Measurements from ENCODE around the gene MAT1A. TPM values are rescaled to one million over a fixed set of nuclear protein-coding genes. Genes with fewer than 3 reads are reported as not detected.

The MAT1A gene
- total RNA-seq, result not detected

DNA sequence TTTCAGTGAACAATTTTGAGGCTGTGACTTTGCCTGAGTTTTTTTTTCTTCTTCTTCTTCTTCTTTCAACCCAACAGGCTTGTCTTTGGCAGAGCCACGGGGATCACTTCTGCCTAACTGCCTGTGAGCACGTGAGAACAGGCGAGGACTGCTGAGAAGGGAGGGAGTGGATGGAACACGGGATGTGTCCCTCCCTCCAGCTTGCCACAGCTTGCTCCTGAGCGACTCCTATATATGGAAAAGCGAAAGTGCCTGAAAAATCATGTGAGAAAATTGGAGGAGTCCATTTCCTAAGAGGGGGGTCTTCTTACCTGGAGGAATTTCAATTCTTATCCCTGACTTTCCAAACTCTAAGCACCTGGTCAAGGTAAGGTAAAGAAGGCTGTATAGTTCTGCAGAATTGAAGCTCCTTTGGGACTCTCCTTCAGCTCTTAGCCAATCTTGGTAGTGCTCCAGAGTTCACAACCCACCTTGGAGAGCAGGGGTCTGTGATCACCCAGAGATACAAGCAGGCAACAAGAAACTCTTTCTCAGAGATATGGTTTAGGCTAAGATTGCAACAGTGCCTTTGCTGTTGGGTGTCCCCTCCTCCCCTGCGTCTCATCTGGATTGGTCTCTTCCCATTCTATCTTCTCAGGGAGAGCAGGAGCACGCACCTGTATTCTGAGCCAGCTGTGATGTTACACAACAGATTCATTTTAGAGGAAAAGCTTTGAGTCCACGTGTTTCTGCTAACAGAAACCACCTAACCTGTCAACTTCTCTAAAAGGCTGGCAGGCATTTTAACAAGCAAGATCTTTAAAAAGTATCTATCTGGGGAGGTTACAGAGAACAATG is at the start of gene MAT1A:
Gene MAT1A (minus strand): TSS at position 208 of the 837 bp plus-strand sequence. CDS start 235 bp downstream, outside the sequence.
- no peak within 1 kb of the TSS for H3K4me3 Mint-ChIP-seq
- no peaks in the 10 kb centered on the region for H3K9me3 Mint-ChIP-seq
- peaks cover 30% of the 10 kb centered on the region for H3K27me3 Mint-ChIP-seq (ENCODE audit: low read depth)
- H3K27ac Mint-ChIP-seq, result no peak within 1 kb of the TSS
- no peaks in the 10 kb centered on the region for H3K36me3 Mint-ChIP-seq (ENCODE audit: insufficient read depth in 2 of 2)
- no peaks in the 10 kb centered on the region for H3K4me1 Mint-ChIP-seq (ENCODE audit: low read depth)
- DNase-seq, result no peak
- no peak for ATAC-seq (replicated peaks in 1 of 2)

DNA sequence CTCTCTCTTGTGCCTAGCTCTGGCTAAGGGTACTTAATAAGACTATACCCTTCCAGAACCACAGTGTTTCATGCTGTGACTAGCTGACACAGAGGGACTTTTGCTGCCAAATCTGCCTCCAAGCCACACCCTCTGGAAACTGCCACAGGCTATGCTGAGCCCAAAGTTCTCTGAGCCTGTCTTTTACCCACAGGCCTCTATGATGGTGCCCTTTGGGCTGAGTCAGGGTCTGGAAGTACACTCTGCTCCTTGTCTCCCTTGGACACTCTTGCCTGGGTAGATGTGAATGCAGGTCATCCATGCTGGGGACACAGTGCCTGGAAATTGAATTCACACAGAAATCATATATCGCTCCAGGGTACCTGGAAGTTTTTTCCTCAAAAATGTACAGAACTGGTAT is 44.5 kb upstream of the MAT1A start:
- H3K4me3 Mint-ChIP-seq, result no peak overlapping the region
- peaks cover 12% of the 10 kb centered on the region for H3K27me3 Mint-ChIP-seq (ENCODE audit: low read depth)

DNA sequence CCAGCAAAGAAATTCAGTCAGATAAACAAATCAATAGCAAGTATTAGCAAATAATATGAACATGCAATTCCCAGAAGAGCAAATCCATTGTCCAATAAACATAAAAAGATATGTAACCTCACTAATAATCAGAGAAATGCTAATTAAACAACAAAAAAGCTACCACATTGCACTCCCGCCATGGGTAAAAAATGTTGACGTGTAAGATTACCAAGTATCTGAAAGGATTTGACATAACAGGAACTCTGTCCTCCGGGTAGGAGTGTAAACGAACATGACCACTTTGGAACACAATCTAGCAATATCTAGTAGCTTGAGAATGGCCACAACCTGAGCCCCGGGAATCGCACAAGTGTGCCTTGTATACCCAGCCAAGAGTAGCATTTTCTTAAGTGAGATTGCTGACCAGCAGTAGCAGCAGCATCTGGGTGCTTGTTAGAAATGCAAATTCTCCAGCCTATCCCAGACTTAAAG is 35.5 kb upstream of the MAT1A start:
- H3K36me3 Mint-ChIP-seq (ENCODE audit: insufficient read depth in 2 of 2), result no peaks in the 10 kb centered on the region
- H3K27me3 Mint-ChIP-seq (ENCODE audit: low read depth), result peaks cover 3% of the 10 kb centered on the region
- no peaks in the 10 kb centered on the region for H3K4me1 Mint-ChIP-seq (ENCODE audit: low read depth)
- no peak overlapping the region for H3K4me3 Mint-ChIP-seq
- H3K27ac Mint-ChIP-seq, result no peak overlapping the region
- H3K9me3 Mint-ChIP-seq, result no peaks in the 10 kb centered on the region
- ATAC-seq (replicated peaks in 1 of 2) (no peak), DNase-seq (no peak)

More for the DNA sequence above, 44.5 kb upstream of the MAT1A start:
- Mint-ChIP-seq H3K9me3 (no peaks in the 10 kb centered on the region), H3K4me1 (ENCODE audit: low read depth) (no peaks in the 10 kb centered on the region), H3K36me3 (ENCODE audit: insufficient read depth in 2 of 2) (no peaks in the 10 kb centered on the region), H3K27ac (no peak overlapping the region)
- DNase-seq (no peak), ATAC-seq (replicated peaks in 1 of 2) (no peak)

DNA sequence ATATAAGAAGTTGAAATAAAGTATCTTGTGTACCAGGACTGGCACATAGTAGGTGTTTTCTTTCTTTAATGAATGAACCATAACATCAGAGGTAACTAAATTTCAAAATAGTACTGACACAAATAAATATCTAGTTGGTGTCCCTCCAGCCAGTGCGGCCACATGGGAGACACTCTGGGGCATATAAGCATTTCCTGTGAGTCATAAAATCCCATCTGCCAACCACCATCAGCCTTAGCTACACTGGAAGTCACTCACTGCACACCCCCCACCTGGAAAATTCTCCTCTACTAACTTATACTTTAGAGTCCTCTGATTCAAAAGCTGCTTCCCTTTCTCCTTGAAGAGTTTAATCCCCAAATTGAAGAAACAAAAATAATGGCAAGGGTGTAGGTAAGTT is 34.6 kb upstream of the MAT1A start:
- H3K4me1 Mint-ChIP-seq (ENCODE audit: low read depth), result no peaks in the 10 kb centered on the region
- H3K27ac Mint-ChIP-seq, result no peak overlapping the region
- no peak overlapping the region for H3K4me3 Mint-ChIP-seq
- DNase-seq, result no peak
- no peak for ATAC-seq (replicated peaks in 1 of 2)
- H3K27me3 Mint-ChIP-seq (ENCODE audit: low read depth), result peaks cover 8% of the 10 kb centered on the region
- no peaks in the 10 kb centered on the region for H3K36me3 Mint-ChIP-seq (ENCODE audit: insufficient read depth in 2 of 2)
- no peaks in the 10 kb centered on the region for H3K9me3 Mint-ChIP-seq

DNA sequence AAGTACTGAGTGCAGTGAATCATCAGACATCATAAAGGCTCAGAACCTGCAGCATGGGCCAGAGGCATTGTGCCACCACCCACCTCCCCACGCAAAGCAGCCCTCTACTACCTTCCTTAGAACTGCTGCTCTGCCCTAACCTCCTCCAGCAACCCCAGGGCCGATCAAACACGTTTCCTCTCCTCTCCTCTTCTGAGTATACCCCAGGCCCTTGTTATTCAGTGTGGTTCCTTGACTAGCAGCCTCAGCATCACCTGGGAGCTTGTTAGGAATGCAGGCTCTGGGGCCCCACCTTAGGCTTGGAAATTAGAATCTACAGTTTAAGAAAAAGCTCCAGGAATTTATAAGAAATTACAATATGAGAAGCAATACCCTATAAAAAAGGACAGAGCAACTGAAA is 33.9 kb upstream of the MAT1A start:
- H3K27ac Mint-ChIP-seq, result no peak overlapping the region
- DNase-seq, result no peak
- H3K36me3 Mint-ChIP-seq (ENCODE audit: insufficient read depth in 2 of 2), result no peaks in the 10 kb centered on the region
- H3K4me3 Mint-ChIP-seq, result no peak overlapping the region
- H3K4me1 Mint-ChIP-seq (ENCODE audit: low read depth), result no peaks in the 10 kb centered on the region
- H3K27me3 Mint-ChIP-seq (ENCODE audit: low read depth), result peaks cover 8% of the 10 kb centered on the region
- peak; percentile 37 to 43 for ATAC-seq (replicated peaks in 1 of 2)
- no peaks in the 10 kb centered on the region for H3K9me3 Mint-ChIP-seq

DNA sequence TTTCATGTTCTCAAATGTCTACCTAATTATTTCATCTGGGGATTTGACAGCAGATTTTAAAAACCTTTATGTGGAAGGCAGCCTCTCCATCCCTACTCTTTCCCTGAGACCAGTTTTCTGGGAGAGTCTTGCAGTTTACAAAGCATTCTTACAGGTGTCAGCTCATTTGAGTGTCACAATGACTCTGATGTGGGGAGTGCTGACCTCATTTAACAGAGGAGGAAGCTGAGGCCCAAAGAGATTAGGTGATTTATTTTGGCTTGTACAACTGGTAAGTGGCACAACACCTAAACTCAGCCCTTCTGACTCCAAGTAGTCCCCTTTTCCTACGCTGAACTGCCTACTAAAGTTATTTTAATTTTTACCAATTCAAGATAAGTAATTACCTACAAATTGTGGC is 33.3 kb upstream of the MAT1A start:
- Mint-ChIP-seq H3K4me1 (ENCODE audit: low read depth) (no peaks in the 10 kb centered on the region), H3K36me3 (ENCODE audit: insufficient read depth in 2 of 2) (no peaks in the 10 kb centered on the region), H3K4me3 (no peak overlapping the region), H3K27ac (no peak overlapping the region), H3K9me3 (no peaks in the 10 kb centered on the region), H3K27me3 (ENCODE audit: low read depth) (peaks cover 8% of the 10 kb centered on the region)
- no peak for DNase-seq
- ATAC-seq (replicated peaks in 1 of 2), result no peak

DNA sequence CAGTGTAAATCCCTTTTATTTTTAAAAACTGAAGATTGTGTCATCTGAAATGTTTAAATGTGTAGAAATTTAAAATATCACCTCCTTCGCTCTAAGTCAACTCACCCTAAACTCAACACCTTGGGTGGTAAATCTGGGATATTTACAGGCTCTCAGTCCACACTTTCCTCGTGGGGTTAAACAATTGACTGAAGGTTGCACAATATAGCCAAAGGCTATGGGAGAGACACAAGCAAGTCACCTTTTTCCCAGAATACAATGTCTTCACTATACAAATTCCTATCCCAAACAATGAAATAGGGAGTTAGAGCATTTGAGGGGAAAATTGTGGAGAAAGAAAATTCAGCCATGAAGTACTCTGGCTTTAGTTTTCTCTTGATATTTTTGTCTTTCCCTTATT is 32.7 kb upstream of the MAT1A start:
- no peaks in the 10 kb centered on the region for H3K4me1 Mint-ChIP-seq (ENCODE audit: low read depth)
- no peak overlapping the region for H3K27ac Mint-ChIP-seq
- DNase-seq (no peak), ATAC-seq (replicated peaks in 1 of 2) (no peak)
- no peaks in the 10 kb centered on the region for H3K9me3 Mint-ChIP-seq
- no peak overlapping the region for H3K4me3 Mint-ChIP-seq
- peaks cover 8% of the 10 kb centered on the region for H3K27me3 Mint-ChIP-seq (ENCODE audit: low read depth)
- H3K36me3 Mint-ChIP-seq (ENCODE audit: insufficient read depth in 2 of 2), result no peaks in the 10 kb centered on the region

DNA sequence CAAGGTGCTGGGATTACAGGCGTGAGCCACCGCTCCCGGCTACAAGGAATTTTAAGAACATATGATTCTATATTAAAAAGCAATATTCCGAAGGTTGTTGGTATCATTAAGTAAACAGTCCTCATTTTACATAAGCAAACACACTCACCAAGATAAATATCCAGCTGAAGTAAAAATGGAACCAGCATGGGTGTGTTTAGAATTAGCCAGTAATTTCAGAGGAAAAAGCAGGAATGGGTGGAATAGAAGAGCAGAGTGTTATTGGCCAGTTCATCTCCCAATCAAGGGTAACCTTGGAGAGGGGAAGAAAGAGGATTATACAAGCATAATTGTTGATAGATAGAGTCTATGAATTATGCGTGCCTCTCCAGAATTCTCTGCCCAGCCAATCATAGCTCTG is 31.7 kb upstream of the MAT1A start:
- DNase-seq, result no peak
- Mint-ChIP-seq H3K4me1 (ENCODE audit: low read depth) (no peaks in the 10 kb centered on the region), H3K9me3 (no peaks in the 10 kb centered on the region), H3K36me3 (ENCODE audit: insufficient read depth in 2 of 2) (no peaks in the 10 kb centered on the region), H3K27me3 (ENCODE audit: low read depth) (peaks cover 8% of the 10 kb centered on the region), H3K27ac (no peak overlapping the region), H3K4me3 (no peak overlapping the region)
- ATAC-seq (replicated peaks in 1 of 2), result no peak

DNA sequence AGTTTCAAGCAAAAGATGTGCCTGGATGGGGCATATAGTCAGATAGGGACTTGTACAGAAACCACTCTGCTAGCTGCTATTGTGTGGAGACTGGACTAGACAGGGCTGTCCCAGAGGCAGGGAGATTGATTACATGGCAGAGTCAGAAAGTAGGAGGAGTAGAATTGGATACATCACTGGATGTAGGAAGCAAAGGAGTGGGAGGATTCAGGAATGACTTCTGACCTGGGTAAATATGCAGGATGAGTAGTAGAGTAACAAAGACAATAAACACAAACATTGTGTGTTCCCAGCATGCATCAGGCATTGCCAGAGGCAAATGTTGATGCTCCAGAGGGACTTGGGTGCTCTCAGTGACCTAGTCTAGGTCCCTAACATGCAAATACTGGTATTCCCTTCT is 30.9 kb upstream of the MAT1A start:
- H3K27ac Mint-ChIP-seq, result no peak overlapping the region
- ATAC-seq (replicated peaks in 1 of 2), result no peak
- peaks cover 8% of the 10 kb centered on the region for H3K27me3 Mint-ChIP-seq (ENCODE audit: low read depth)
- no peak overlapping the region for H3K4me3 Mint-ChIP-seq
- no peaks in the 10 kb centered on the region for H3K4me1 Mint-ChIP-seq (ENCODE audit: low read depth)
- H3K9me3 Mint-ChIP-seq, result no peaks in the 10 kb centered on the region
- H3K36me3 Mint-ChIP-seq (ENCODE audit: insufficient read depth in 2 of 2), result no peaks in the 10 kb centered on the region
- DNase-seq, result no peak

DNA sequence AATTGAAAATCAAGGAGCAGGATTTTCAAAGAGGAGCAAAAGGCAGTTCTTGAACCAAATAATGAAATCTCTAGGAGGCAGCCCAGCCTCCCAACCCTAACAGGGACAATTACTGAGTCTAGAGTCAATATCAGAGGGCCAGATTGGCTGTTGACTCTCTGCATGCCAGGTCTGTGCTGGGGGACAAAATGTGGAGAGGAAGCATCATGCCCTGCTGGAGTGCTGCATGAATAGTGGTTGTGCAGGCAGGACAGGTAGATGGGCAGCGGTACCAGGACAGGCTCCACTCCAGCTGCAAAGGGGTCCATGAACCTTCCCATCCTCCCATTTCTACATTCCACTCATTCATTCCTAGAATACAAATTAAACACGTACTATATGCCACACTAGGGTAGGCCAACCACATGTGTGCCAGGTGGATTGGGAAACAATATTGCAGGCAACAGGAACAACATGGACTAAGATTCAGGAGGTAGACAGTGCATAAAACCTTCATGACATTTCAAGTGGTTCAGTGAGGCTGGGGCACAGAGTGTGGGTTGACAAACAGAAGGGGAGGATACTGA is 30.4 kb upstream of the MAT1A start:
- DNase-seq, result no peak
- no peak for ATAC-seq (replicated peaks in 1 of 2)
- Mint-ChIP-seq H3K36me3 (ENCODE audit: insufficient read depth in 2 of 2) (no peaks in the 10 kb centered on the region), H3K9me3 (no peaks in the 10 kb centered on the region), H3K27ac (no peak overlapping the region), H3K4me3 (no peak overlapping the region), H3K4me1 (ENCODE audit: low read depth) (no peaks in the 10 kb centered on the region), H3K27me3 (ENCODE audit: low read depth) (peaks cover 8% of the 10 kb centered on the region)

DNA sequence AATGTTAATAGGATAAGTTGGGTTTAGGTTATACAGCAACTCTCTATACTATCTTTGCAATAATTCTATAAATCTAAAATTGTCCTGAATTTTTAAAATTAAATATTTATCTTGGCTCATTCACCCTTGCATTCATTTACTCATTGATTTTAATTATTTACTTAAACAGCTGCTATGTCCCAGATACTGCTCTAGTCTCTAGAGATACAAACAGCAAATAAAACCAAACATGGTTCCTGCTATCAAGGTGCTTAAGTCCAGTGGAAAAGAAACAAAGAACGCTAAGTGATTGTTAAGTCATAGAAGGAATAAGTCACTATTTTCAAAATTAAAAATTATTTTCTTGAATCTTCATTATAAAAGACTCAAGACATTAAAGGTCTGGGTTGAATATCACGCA is 29.9 kb upstream of the MAT1A start:
- H3K27me3 Mint-ChIP-seq (ENCODE audit: low read depth), result peaks cover 8% of the 10 kb centered on the region
- ATAC-seq (replicated peaks in 1 of 2) (no peak), DNase-seq (no peak)
- no peak overlapping the region for H3K27ac Mint-ChIP-seq
- H3K36me3 Mint-ChIP-seq (ENCODE audit: insufficient read depth in 2 of 2), result no peaks in the 10 kb centered on the region
- no peaks in the 10 kb centered on the region for H3K9me3 Mint-ChIP-seq
- no peak overlapping the region for H3K4me3 Mint-ChIP-seq
- no peaks in the 10 kb centered on the region for H3K4me1 Mint-ChIP-seq (ENCODE audit: low read depth)

DNA sequence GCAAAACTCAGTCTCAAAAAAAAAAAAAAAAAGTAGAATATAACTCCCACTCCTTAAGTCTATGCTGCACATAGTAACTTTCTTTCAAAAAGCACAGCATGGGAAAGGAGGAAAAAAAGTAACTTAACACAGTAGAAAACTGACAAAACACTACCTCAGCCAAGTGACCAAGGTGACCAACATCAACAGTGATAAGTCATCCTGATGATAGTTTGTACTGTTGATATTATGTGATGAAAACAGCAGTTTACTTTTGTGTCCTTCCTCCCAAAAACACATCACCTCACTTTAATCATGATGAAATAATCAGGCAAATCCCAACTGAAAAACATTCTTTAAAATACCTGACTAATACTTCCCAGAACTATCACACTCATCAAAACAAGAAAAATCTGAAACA is 29.3 kb upstream of the MAT1A start:
- H3K36me3 Mint-ChIP-seq (ENCODE audit: insufficient read depth in 2 of 2), result no peaks in the 10 kb centered on the region
- no peak for ATAC-seq (replicated peaks in 1 of 2)
- H3K27me3 Mint-ChIP-seq (ENCODE audit: low read depth), result peaks cover 8% of the 10 kb centered on the region
- DNase-seq, result no peak
- no peaks in the 10 kb centered on the region for H3K9me3 Mint-ChIP-seq
- no peak overlapping the region for H3K4me3 Mint-ChIP-seq
- H3K27ac Mint-ChIP-seq, result no peak overlapping the region
- H3K4me1 Mint-ChIP-seq (ENCODE audit: low read depth), result no peaks in the 10 kb centered on the region

DNA sequence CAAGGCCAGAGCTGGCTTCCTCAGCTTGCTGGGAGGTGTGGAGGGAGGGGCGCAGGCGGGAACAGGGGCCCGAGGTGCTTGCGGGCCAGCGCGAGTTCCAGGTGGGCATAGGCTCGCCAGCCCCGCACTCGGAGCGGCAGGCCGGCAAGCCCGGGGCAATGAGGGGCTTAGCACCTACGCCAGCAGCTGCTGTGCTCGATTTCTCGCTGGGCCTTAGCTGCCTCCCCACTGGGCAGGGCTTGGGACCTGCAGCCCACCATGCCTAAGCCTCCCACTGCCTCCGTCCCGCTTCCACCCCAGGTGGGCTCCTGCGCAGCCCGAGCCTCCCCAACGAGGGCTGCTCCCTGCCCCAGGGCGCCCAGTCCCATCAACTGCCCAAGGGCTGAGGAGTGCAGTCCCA is 25.9 kb upstream of the MAT1A start:
- Mint-ChIP-seq H3K9me3 (no peaks in the 10 kb centered on the region), H3K4me3 (no peak overlapping the region), H3K36me3 (ENCODE audit: insufficient read depth in 2 of 2) (no peaks in the 10 kb centered on the region), H3K4me1 (ENCODE audit: low read depth) (no peaks in the 10 kb centered on the region), H3K27ac (no peak overlapping the region), H3K27me3 (ENCODE audit: low read depth) (peaks cover 8% of the 10 kb centered on the region)
- DNase-seq (no peak), ATAC-seq (replicated peaks in 1 of 2) (no peak)

DNA sequence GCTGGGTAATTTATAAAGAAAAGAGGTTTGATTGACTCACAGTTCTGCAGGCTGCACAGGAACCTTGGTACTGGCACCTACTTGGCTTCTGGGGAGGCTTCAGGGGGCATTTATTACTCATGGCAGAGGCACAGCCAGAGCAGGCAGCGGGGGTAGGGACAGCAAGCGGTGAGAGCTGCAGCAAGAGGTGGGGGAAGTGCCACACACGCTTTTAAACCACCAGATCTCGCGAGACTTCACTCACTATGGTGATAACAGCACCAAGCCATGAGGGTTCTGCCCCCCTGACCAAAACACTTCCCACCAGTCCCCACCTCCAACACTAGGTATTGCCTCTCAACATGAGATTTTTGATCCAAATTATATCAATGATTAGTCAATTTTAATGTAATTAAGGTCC is 24.1 kb upstream of the MAT1A start:
- no peaks in the 10 kb centered on the region for H3K4me1 Mint-ChIP-seq (ENCODE audit: low read depth)
- no peak overlapping the region for H3K4me3 Mint-ChIP-seq
- no peaks in the 10 kb centered on the region for H3K9me3 Mint-ChIP-seq
- no peak overlapping the region for H3K27ac Mint-ChIP-seq
- no peaks in the 10 kb centered on the region for H3K27me3 Mint-ChIP-seq (ENCODE audit: low read depth)
- no peaks in the 10 kb centered on the region for H3K36me3 Mint-ChIP-seq (ENCODE audit: insufficient read depth in 2 of 2)
- ATAC-seq (replicated peaks in 1 of 2) (no peak), DNase-seq (no peak)
